NOMO-1 treated with DMSO at 0.1 percent for 48 hours (cell line): ENCODE measurements around the gene MYCL.

ENCODE experiments used
- DNase-seq: peaks from one replicate; lab custom pipeline; 2025; ENCODE audit not compliant: unreplicated experiment; lab: John Stamatoyannopoulos, UW

Gene MYCL

GRCh38 chr1:39901714-39902459, at the start of gene MYCL:
TSS of gene MYCL (minus strand) at chr1:39901917. CDS start at chr1:39901434, 483 bp downstream.
- peak; percentile 65 for DNase-seq

- DNase-seq: no peak
Measured at GRCh38 chr1:39949891-39950290, 48.2 kb upstream of the MYCL start.

GRCh38 chr1:39947260-39947659, 45.5 kb upstream of the MYCL start:
- no peak for DNase-seq

- DNase-seq: no peak
Measured at GRCh38 chr1:39946216-39946615, 44.5 kb upstream of the MYCL start.

GRCh38 chr1:39944410-39945112, 42.8 kb upstream of the MYCL start:
- DNase-seq: no peak

GRCh38 chr1:39943471-39944290, 42.0 kb upstream of the MYCL start:
- DNase-seq: peak; percentile 52

GRCh38 chr1:39940980-39941871, 39.5 kb upstream of the MYCL start:
- no peak for DNase-seq

GRCh38 chr1:39940253-39940652, 38.5 kb upstream of the MYCL start:
- peak; percentile 87 for DNase-seq

GRCh38 chr1:39938856-39939255, 37.1 kb upstream of the MYCL start:
- no peak for DNase-seq

GRCh38 chr1:39936724-39937491, 35.2 kb upstream of the MYCL start:
- peak; percentile 80 for DNase-seq

GRCh38 chr1:39933956-39934941, 32.5 kb upstream of the MYCL start:
- peak; percentile 98 for DNase-seq

GRCh38 chr1:39928809-39929587, 27.3 kb upstream of the MYCL start:
- DNase-seq: no peak

GRCh38 chr1:39927538-39927937, 25.8 kb upstream of the MYCL start:
- no peak for DNase-seq

GRCh38 chr1:39926820-39927219, 25.1 kb upstream of the MYCL start:
- DNase-seq: no peak

GRCh38 chr1:39926343-39926793, 24.7 kb upstream of the MYCL start:
- DNase-seq: no peak

- DNase-seq: no peak
Measured at GRCh38 chr1:39925721-39926342, 24.1 kb upstream of the MYCL start.

- DNase-seq: no peak
Measured at GRCh38 chr1:39922251-39922688, 20.6 kb upstream of the MYCL start.
